ENCODE measurements around the gene HCFC1R1. TPM values are rescaled to one million over a fixed set of nuclear protein-coding genes. Genes with fewer than 3 reads are reported as not detected.

The HCFC1R1 gene
- polyA plus RNA-seq, 3 donors = 16.7 to 27.1 (median 19.9) TPM

DNA sequence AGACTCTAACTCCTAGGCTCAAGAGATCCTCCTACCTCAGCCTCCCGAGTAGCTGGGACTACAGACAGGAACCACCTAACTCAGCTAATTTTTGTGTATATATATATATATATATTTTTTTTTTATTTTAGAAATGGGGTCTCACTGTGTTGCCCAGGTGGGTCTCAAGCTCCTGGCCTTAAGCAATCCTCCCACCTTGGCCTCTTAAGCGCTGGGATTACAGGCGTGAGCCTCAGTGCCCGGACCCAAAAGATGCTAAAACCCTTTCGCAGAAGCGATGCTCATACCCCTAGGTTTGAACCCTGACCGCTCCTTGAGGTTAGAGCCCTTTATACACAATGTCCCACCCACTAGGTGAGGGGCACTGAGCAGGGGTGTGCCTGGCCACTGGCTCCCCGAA is 13.2 kb downstream of the HCFC1R1 start:
- Mint-ChIP-seq H3K9me3 (peaks cover 0 to 2% (median 0%) of the 10 kb centered on the region in 7 donors), H3K36me3 (peaks cover 5 to 6% of the 10 kb centered on the region in 2 donors), H3K4me3 (no peak overlapping the region), H3K4me1 (peaks cover 46% of the 10 kb centered on the region), H3K27ac (no peak overlapping the region), H3K27me3 (ENCODE audit: low read depth in 3 of 3) (peaks cover 28 to 41% (median 31%) of the 10 kb centered on the region in 3 donors)
- WGBS (ENCODE audit: insufficient coverage) = 97% methylated on average over 6 of the region's 8 CpGs
- no peak overlapping the region for H3K4me2 ChIP-seq (replicated peaks; ENCODE audit: extremely low read depth, low read length, poor library complexity, severe bottlenecking)
- no peaks in the 10 kb centered on the region for H4K20me1 ChIP-seq (ENCODE audit: insufficient read depth, low read length)
- H2AFZ ChIP-seq (ENCODE audit: insufficient read depth, low read depth, low read length, poor library complexity, severe bottlenecking) = no peak overlapping the region
- H3K4me3 ChIP-seq (replicated peaks in 1 of 3; ENCODE audit: low read depth in 2 of 3, low read length in 3 of 3) = no peak overlapping the region
- peaks cover 41 to 47% of the 10 kb centered on the region in 2 donors for H3K4me1 ChIP-seq (ENCODE audit: control insufficient read depth in 1 of 2, insufficient read depth in 2 of 2, low read length in 2 of 2)
- intact Hi-C loops (cut with micrococcal nuclease) = no loop called here
- no peaks in the 10 kb centered on the region for H3K36me3 ChIP-seq (replicated peaks in 1 of 2; ENCODE audit: control insufficient read depth in 1 of 2, insufficient read depth in 2 of 2, low read length in 2 of 2)
- no peak for DNase-seq
- TF ChIP-seq, protein P1, sequence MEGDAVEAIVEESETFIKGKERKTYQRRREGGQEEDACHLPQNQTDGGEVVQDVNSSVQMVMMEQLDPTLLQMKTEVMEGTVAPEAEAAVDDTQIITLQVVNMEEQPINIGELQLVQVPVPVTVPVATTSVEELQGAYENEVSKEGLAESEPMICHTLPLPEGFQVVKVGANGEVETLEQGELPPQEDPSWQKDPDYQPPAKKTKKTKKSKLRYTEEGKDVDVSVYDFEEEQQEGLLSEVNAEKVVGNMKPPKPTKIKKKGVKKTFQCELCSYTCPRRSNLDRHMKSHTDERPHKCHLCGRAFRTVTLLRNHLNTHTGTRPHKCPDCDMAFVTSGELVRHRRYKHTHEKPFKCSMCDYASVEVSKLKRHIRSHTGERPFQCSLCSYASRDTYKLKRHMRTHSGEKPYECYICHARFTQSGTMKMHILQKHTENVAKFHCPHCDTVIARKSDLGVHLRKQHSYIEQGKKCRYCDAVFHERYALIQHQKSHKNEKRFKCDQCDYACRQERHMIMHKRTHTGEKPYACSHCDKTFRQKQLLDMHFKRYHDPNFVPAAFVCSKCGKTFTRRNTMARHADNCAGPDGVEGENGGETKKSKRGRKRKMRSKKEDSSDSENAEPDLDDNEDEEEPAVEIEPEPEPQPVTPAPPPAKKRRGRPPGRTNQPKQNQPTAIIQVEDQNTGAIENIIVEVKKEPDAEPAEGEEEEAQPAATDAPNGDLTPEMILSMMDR (IDR thresholded peaks at IDR 0.05) = no peak
- H3K9me3 ChIP-seq (replicated peaks in 1 of 2; ENCODE audit: control insufficient read depth in 1 of 2, insufficient read depth in 1 of 2, low read length in 2 of 2) = no peaks in the 10 kb centered on the region
- peaks cover 0 to 31% of the 10 kb centered on the region in 2 donors for H3K27me3 ChIP-seq (ENCODE audit: control insufficient read depth in 2 of 2, insufficient read depth in 2 of 2, low read length in 2 of 2)
- no peaks in the 10 kb centered on the region for H3K79me2 ChIP-seq (ENCODE audit: insufficient read depth, low read length)
- no peak overlapping the region for H3K9ac ChIP-seq (ENCODE audit: insufficient read depth, low read length, poor library complexity, severe bottlenecking)
- H3K27ac ChIP-seq (ENCODE audit: low read depth in 1 of 2, low read length in 2 of 2) = no peak overlapping the region

DNA sequence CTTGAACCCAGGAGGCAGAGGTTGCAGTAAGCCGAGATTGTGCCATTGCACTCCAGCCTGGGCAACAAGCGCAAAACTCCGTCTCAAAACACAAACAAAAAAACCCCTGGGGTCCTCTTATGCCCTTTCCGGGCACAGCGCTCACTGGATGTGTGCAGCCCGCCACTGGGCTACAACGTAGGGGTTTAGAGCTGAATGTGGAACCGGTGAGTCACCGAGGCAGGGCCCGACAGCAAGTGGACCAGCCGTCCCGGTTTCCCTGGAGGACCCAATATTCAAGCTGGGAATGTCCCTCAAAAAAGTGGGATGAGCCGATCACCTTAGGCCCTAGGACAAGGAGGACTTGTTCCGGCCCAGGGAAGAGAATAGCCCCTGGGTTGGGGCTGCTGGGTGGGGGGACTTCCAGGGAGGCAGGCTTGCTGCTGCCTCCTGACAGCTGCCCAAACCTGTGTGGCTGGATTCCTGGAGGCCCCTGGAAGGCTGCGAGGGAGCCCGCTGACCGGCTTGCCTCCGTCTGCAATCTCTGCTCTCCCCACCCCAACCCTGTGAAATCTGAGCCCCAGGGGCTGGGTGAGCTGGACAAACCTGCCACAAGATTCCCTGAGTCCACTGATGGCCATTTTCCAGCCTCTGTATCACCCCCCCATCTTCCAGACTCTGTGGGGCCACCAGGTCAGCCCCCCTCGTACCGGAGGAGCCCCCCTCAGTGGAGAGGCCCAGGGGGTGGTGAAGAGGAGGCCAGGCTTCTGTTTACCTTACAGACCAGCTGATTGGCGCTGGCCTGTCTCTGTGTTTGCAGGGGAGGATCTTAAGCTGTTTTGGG is 14.0 kb downstream of the HCFC1R1 start:
- H3K79me2 ChIP-seq (ENCODE audit: insufficient read depth, low read length) = no peaks in the 10 kb centered on the region
- peaks cover 48 to 54% of the 10 kb centered on the region in 2 donors for H3K4me1 ChIP-seq (ENCODE audit: control insufficient read depth in 1 of 2, insufficient read depth in 2 of 2, low read length in 2 of 2)
- H2AFZ ChIP-seq (ENCODE audit: insufficient read depth, low read depth, low read length, poor library complexity, severe bottlenecking) = no peak overlapping the region
- peaks cover 5 to 6% of the 10 kb centered on the region in 2 donors for H3K36me3 Mint-ChIP-seq
- H3K9ac ChIP-seq (ENCODE audit: insufficient read depth, low read length, poor library complexity, severe bottlenecking) = no peak overlapping the region
- peaks cover 28 to 46% (median 30%) of the 10 kb centered on the region in 3 donors for H3K27me3 Mint-ChIP-seq (ENCODE audit: low read depth in 3 of 3)
- H3K4me2 ChIP-seq (replicated peaks; ENCODE audit: extremely low read depth, low read length, poor library complexity, severe bottlenecking) = no peak overlapping the region
- no peak for DNase-seq
- H3K4me3 Mint-ChIP-seq = no peak overlapping the region
- H3K4me1 Mint-ChIP-seq = peaks cover 51% of the 10 kb centered on the region
- H3K9me3 ChIP-seq (replicated peaks in 1 of 2; ENCODE audit: control insufficient read depth in 1 of 2, insufficient read depth in 1 of 2, low read length in 2 of 2) = no peaks in the 10 kb centered on the region
- TF ChIP-seq, protein P1 (IDR thresholded peaks at IDR 0.05) = no peak
- H3K27ac ChIP-seq (ENCODE audit: low read depth in 1 of 2, low read length in 2 of 2) = no peak overlapping the region
- peaks cover 0 to 30% of the 10 kb centered on the region in 2 donors for H3K27me3 ChIP-seq (ENCODE audit: control insufficient read depth in 2 of 2, insufficient read depth in 2 of 2, low read length in 2 of 2)
- H4K20me1 ChIP-seq (ENCODE audit: insufficient read depth, low read length) = no peaks in the 10 kb centered on the region
- no peak overlapping the region for H3K27ac Mint-ChIP-seq
- H3K36me3 ChIP-seq (replicated peaks in 1 of 2; ENCODE audit: control insufficient read depth in 1 of 2, insufficient read depth in 2 of 2, low read length in 2 of 2) = no peaks in the 10 kb centered on the region
- intact Hi-C loops (cut with micrococcal nuclease) = no loop called here
- WGBS (ENCODE audit: insufficient coverage) = 96% methylated on average over 16 of the region's 21 CpGs
- no peak overlapping the region for H3K4me3 ChIP-seq (replicated peaks in 1 of 3; ENCODE audit: low read depth in 2 of 3, low read length in 3 of 3)
- H3K9me3 Mint-ChIP-seq = peaks cover 0 to 4% (median 0%) of the 10 kb centered on the region in 7 donors

All from CD14-positive monocyte (primary cell).